Large intestine (tissue), 3 donors: Measurements from ENCODE around the gene PMAIP1. TPM values are rescaled to one million over a fixed set of nuclear protein-coding genes. Genes with fewer than 3 reads are reported as not detected.
A peak's percentile ranks its signal among the peaks of the same experiment; 100 is the strongest.

Source experiments
- DNase-seq, 2 donors: peaks; one replicate each; pipeline versions ENCODE4 v3.0.0 to v3.0.0-alpha.2; 2013
- H3K27ac ChIP-seq: one replicate; pipeline ENCODE4 v1.5.1; 2013; ENCODE audit warnings: low read length
- H3K27me3 ChIP-seq: 2 replicates; pipeline ENCODE4 v1.6.1; 2013; ENCODE audit warnings: low read length; ENCODE audit not compliant: control insufficient read depth, insufficient read depth
- H3K36me3 ChIP-seq: 2 replicates; pipeline ENCODE4 v1.6.1; 2013; ENCODE audit warnings: low read length; ENCODE audit not compliant: control insufficient read depth, insufficient read depth
- H3K4me1 ChIP-seq: one replicate; pipeline ENCODE4 v1.6.1; 2013; ENCODE audit warnings: low read length; ENCODE audit not compliant: control insufficient read depth, insufficient read depth
- H3K4me3 ChIP-seq: one replicate; pipeline ENCODE4 v1.5.1; 2013; ENCODE audit warnings: low read length
- H3K9me3 ChIP-seq: one replicate; pipeline ENCODE4 v1.6.1; 2013; ENCODE audit warnings: mild to moderate bottlenecking, low read depth, low read length, moderate library complexity; ENCODE audit not compliant: control insufficient read depth
- WGBS: methylation state at CpG from one replicate; pipeline ENCODE4 v1.1.5; 2013; ENCODE audit warnings: low lambda C conversion rate; ENCODE audit not compliant: insufficient coverage; 5-methylcytosine and 5-hydroxymethylcytosine counted together
- polyA plus RNA-seq: library from polyadenylated mRNA; unstranded; fragments of 120-200 nt; gene quantifications from one replicate; pipeline ENCODE4 v1.2.1, GENCODE V29; 2013

The PMAIP1 gene
- polyA plus RNA-seq, 1 donor, result 10.4 TPM

GRCh38 chr18:59950215-59950944, 50.6 kb downstream of the PMAIP1 start:
- no peak overlapping the region for H3K27ac ChIP-seq
- H3K27me3 ChIP-seq, result no peaks in the 10 kb centered on the region
- H3K36me3 ChIP-seq, result no peaks in the 10 kb centered on the region
- no CpG with 5 or more reads among the region's 6 CpGs for WGBS
- H3K4me3 ChIP-seq, result no peak overlapping the region
- no peaks in the 10 kb centered on the region for H3K9me3 ChIP-seq
- peak in 1 of 2 donors; percentile 44 for DNase-seq
- peaks cover 4% of the 10 kb centered on the region for H3K4me1 ChIP-seq

DNA sequence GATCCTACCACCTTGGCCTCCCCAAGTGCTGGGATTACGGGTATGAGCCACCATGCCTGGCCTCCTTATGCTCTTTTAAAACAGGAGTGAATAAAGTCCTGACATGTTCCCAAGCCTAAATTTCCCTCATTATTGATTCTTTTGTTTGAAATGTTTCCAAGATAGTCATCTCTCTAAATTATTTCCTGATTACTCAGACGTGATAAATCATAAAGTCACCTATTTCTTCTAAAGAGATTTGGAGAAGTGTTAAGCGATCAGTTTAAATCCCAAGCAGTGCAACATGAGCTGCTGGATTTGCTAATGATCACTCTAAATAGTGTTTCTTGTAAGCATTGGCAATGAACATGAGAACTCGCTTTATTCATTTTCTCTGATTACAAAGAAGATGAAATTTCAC, 51.8 kb downstream of the PMAIP1 start:
- Histone ChIP-seq H3K27ac (no peak overlapping the region), H3K4me3 (no peak overlapping the region), H3K27me3 (no peaks in the 10 kb centered on the region), H3K4me1 (peaks cover 4% of the 10 kb centered on the region), H3K36me3 (no peaks in the 10 kb centered on the region), H3K9me3 (no peaks in the 10 kb centered on the region)
- no peak for DNase-seq
- WGBS, result no CpG with 5 or more reads among the region's 4 CpGs

DNA sequence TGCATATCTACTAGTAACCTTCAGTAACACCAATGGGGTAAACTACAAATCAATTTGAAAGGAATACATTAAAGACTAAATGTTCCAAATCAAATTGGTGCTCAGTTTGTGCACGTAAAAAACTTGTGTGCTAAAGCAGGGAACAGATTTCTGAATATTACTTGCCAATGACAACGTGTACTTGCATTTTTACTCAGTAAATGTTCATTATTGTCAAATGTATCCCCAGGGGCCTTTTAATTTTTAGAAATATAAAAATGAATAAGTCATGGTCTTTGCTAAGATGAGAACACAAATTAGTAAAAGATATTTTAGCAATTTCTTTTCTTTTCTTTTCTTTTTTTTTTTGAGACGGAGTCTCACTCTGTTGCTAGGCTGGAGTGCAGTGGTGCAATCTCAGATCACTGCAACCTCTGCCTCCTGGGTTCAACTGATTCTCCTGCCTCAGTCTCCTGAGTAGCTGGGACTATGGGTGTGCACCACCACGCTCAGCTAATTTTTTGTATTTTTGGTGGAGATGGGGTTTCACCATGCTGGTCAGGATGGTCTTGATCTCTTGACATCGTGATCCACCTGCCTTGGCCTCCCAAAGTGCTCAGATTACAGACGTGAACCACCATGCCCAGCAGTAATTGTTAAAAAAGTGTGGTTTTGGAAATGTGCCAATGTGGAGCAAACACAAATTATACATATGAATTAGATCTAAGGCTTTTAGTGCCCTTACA, 52.6 kb downstream of the PMAIP1 start:
- H3K36me3 ChIP-seq, result no peaks in the 10 kb centered on the region
- H3K4me3 ChIP-seq, result no peak overlapping the region
- WGBS, result no CpG with 5 or more reads among the region's 6 CpGs
- H3K27ac ChIP-seq, result no peak overlapping the region
- no peaks in the 10 kb centered on the region for H3K9me3 ChIP-seq
- DNase-seq, result no peak
- peaks cover 8% of the 10 kb centered on the region for H3K4me1 ChIP-seq
- no peaks in the 10 kb centered on the region for H3K27me3 ChIP-seq

Other genes starting within 250 kb of the PMAIP1 start
- 2.5 TPM for gene CCBE1, start 202.6 kb upstream of the PMAIP1 start, polyA plus RNA-seq